ENCODE measurements around the gene CCDC70. TPM values are rescaled to one million over a fixed set of nuclear protein-coding genes. Genes with fewer than 3 reads are reported as not detected.
A peak's percentile ranks its signal among the peaks of the same experiment; 100 is the strongest.

Gene CCDC70
- total and polyA plus RNA-seq, 2 of the 8 experiments (the other 6 are each of a cell fraction or from before 2014, with no cell fraction given), result not detected

GRCh38 chr13:51879133-51879532 lies 17.4 kb downstream of the CCDC70 start:
- Histone ChIP-seq H2BK120ac (replicated peaks; ENCODE audit: low read depth, low read length) (no peak overlapping the region), H2BK15ac (ENCODE audit: low read length) (no peak overlapping the region), H3K27me3 (replicated peaks in 1 of 4; ENCODE audit: control insufficient read depth in 3 of 4, extremely low read depth in 1 of 4, insufficient read depth in 3 of 4, low read length in 3 of 4) (no peaks in the 10 kb centered on the region; a peak in 1 of 7 replicates), H3K4me1 (replicated peaks in 1 of 4; ENCODE audit: control insufficient read depth in 3 of 4, insufficient read depth in 4 of 4, low read length in 3 of 4) (no peaks in the 10 kb centered on the region), H3K4me3 (ENCODE audit: extremely low read depth in 1 of 4, insufficient read depth in 2 of 4, low read depth in 3 of 4, low read length in 4 of 4) (no peak overlapping the region), H3K79me1 (ENCODE audit: low read depth, low read length) (no peaks in the 10 kb centered on the region), H2BK5ac (ENCODE audit: low read depth, low read length) (no peak overlapping the region), H3K27ac (ENCODE audit: low read depth, low read length) (no peak overlapping the region), H3K14ac (ENCODE audit: insufficient read length) (no peak overlapping the region), H3K23me2 (ENCODE audit: low read depth, low read length) (no peaks in the 10 kb centered on the region), H3K79me2 (ENCODE audit: control insufficient read depth in 1 of 2, insufficient read depth in 2 of 2, low read length in 2 of 2) (no peaks in the 10 kb centered on the region), H2BK20ac (ENCODE audit: low read length) (no peak overlapping the region), H3K4me2 (ENCODE audit: insufficient read depth in 1 of 2, low read depth in 2 of 2, low read length in 2 of 2) (no peak overlapping the region), H2AK5ac (ENCODE audit: low read depth, low read length) (no peak overlapping the region), H3K23ac (ENCODE audit: insufficient read length) (no peak overlapping the region), H4K91ac (replicated peaks; ENCODE audit: insufficient read length, low read length) (no peak overlapping the region), H4K5ac (ENCODE audit: insufficient read length, low read depth, low read length) (no peak overlapping the region), H3K9ac (replicated peaks in 1 of 4; ENCODE audit: extremely low read depth in 1 of 4, low read depth in 3 of 4, low read length in 3 of 4) (no peak overlapping the region), H3K36me3 (ENCODE audit: control insufficient read depth in 2 of 4, insufficient read depth in 4 of 4, low read length in 3 of 4) (no peaks in the 10 kb centered on the region), H4K20me1 (replicated peaks in 1 of 2; ENCODE audit: control insufficient read depth in 1 of 2, insufficient read depth in 2 of 2, low read length in 2 of 2) (no peaks in the 10 kb centered on the region), H3K9me3 (ENCODE audit: insufficient read depth in 2 of 2, low read depth in 1 of 2, low read length in 1 of 2) (no peaks in the 10 kb centered on the region), H4K8ac (ENCODE audit: extremely low read depth, insufficient read depth, low read length) (no peak overlapping the region), H3K18ac (ENCODE audit: extremely low read depth, low read length) (no peak overlapping the region), H2AFZ (ENCODE audit: low read length) (no peak overlapping the region; the same call in 1 of the 2 replicates), H3K4ac (replicated peaks; ENCODE audit: insufficient read length, low read depth, low read length) (no peak overlapping the region), H2BK12ac (ENCODE audit: low read depth, low read length) (no peak overlapping the region), H3K56ac (replicated peaks; ENCODE audit: insufficient read length, low read depth, low read length) (no peak overlapping the region)
- CTCF ChIA-PET (ENCODE audit: partially characterized antibody), result no interaction called here
- no peak for TF ChIP-seq TAF1 (IDR thresholded peaks at IDR 0.05; ENCODE audit: low read depth, low read length)
- TF ChIP-seq ZNF274 (IDR thresholded peaks at IDR 0.05; ENCODE audit: borderline replicate concordance, extremely low read depth, low read length), result no peak
- TF ChIP-seq BACH1 (IDR thresholded peaks at IDR 0.05; ENCODE audit: low read length), result no peak
- TF ChIP-seq SIN3A (conservative IDR thresholded peaks at IDR 0.05 in 1 of 2, IDR thresholded peaks at IDR 0.05 in 1 of 2; ENCODE audit: low read depth in 1 of 2, low read length in 2 of 2), result no peak
- no peak for TF ChIP-seq SAP30 (IDR thresholded peaks at IDR 0.05; ENCODE audit: insufficient read depth, insufficient replicate concordance, low read length)
- TF ChIP-seq SUZ12 (IDR thresholded peaks at IDR 0.05; ENCODE audit: low read length), result no peak
- no peak for TF ChIP-seq BCL11A (IDR thresholded peaks at IDR 0.05; ENCODE audit: low read depth in 2 of 2, low read length in 2 of 2)
- TF ChIP-seq KDM1A (IDR thresholded peaks at IDR 0.05; ENCODE audit: borderline replicate concordance, low read length), result no peak
- peak in 1 of 2 experiments; percentile 1 for DNase-seq (ENCODE audit: low read depth in 1 of 2, low spot score in 2 of 2)
- POLR2A ChIA-PET (ENCODE audit: partially characterized antibody), result no interaction called here
- 87% methylated on average over 4 of the region's 4 CpGs; no CpG with 5 or more reads in 1 of the 2 experiments for WGBS, 2 experiments (ENCODE audit: extremely low coverage in 1 of 2, insufficient coverage in 1 of 2, insufficient read length in 1 of 2, insufficient replicate concordance in 2 of 2, low coverage in 1 of 2, low lambda C conversion rate in 2 of 2, missing lambda C conversion rate in 1 of 2)
- no peak for FAIRE-seq

All from H1 (cell line).